SK-N-SH (cell line): ENCODE measurements around the gene OLR1. TPM values are rescaled to one million over a fixed set of nuclear protein-coding genes. Genes with fewer than 3 reads are reported as not detected.

Experiments used
- CTCF ChIA-PET: fragments of 300-600, 350-600 bp; formaldehyde crosslinking; extraction: SDS; loops from one replicate; lab custom pipeline; 2021; lab: Yijun Ruan, JAX
- POLR2A ChIA-PET: fragments of 350-600 bp; sonication (Branson Sonifier 250); formaldehyde crosslinking; extraction: SDS; loops from one replicate; lab custom pipeline; 2020; ENCODE audit warnings: antibody characterized with exemption, inconsistent platforms; lab: Yijun Ruan, JAX
- DNase-seq: peaks from one replicate; pipeline ENCODE4 v3.0.0; 2012
- H2AFZ ChIP-seq: fragments of 200-600 bp; sonication (generic); 2 replicates; pipeline ENCODE4 v1.8.1; 2016; ENCODE audit warnings: antibody characterized with exemption, mild to moderate bottlenecking, low read depth
- H3F3A ChIP-seq: fragments of 200-600 bp; sonication (generic); replicated peaks from 2 replicates; pipeline ENCODE3; 2016; ENCODE audit warnings: antibody characterized with exemption, mild to moderate bottlenecking; ENCODE audit not compliant: insufficient read depth
- H3K27ac ChIP-seq, 2 experiments: fragments of 200-500 bp in 1 of 2; fragments of 200-600 bp in 1 of 2; sonication (Bioruptor generic) in 1 of 2; sonication (generic), shearing (Covaris generic) in 1 of 2; 2 replicates each; pipeline versions ENCODE4 v1.5.1 to v1.6.1; 2014 to 2016; ENCODE audit warnings: low read depth in 2 of 2, inconsistent platforms in 1 of 2, low read length in 1 of 2, mild to moderate bottlenecking in 1 of 2, mixed read lengths in 1 of 2
- H3K27me3 ChIP-seq: fragments of 200-600 bp; sonication (generic), shearing (Covaris generic); 2 replicates; pipeline ENCODE4 v1.6.1; 2016; ENCODE audit warnings: mixed run types; ENCODE audit not compliant: insufficient read depth
- H3K36me3 ChIP-seq, 2 experiments: fragments of 200-500 bp in 1 of 2; fragments of 200-600 bp in 1 of 2; sonication (Bioruptor generic) in 1 of 2; sonication (generic) in 1 of 2; replicated peaks in 1 of 2; 2 replicates each; pipeline versions ENCODE3 to v1.5.1; 2014 to 2016; ENCODE audit warnings: low read length in 1 of 2, mild to moderate bottlenecking in 1 of 2; ENCODE audit not compliant: insufficient read depth in 2 of 2, control insufficient read depth in 1 of 2
- H3K4me1 ChIP-seq, 2 experiments: fragments of 200-500 bp in 1 of 2; fragments of 200-600 bp in 1 of 2; sonication (Bioruptor generic) in 1 of 2; sonication (generic), shearing (Covaris generic) in 1 of 2; 2 replicates each; pipeline versions ENCODE4 v1.5.1 to v1.6.1; 2014 to 2016; ENCODE audit warnings: low read depth in 1 of 2, low read length in 1 of 2, mixed run types in 1 of 2; ENCODE audit not compliant: insufficient read depth in 2 of 2, control insufficient read depth in 1 of 2
- H3K4me2 ChIP-seq: fragments of 200-600 bp; sonication (generic), shearing (Covaris generic); 2 replicates; pipeline ENCODE4 v1.6.1; 2017; ENCODE audit warnings: mixed run types
- H3K4me3 ChIP-seq, 2 experiments: fragments of 200-500 bp in 1 of 2; fragments of 200-600 bp in 1 of 2; sonication (Bioruptor generic) in 1 of 2; sonication (generic), shearing (Covaris generic) in 1 of 2; 2 replicates each; pipeline versions ENCODE4 v1.5.1 to v1.8.1; 2014 to 2016; ENCODE audit warnings: low read depth in 2 of 2, inconsistent platforms in 1 of 2, low read length in 1 of 2, mild to moderate bottlenecking in 1 of 2, mixed read lengths in 1 of 2, moderate library complexity in 1 of 2
- H3K79me2 ChIP-seq: fragments of 200-600 bp; sonication (generic); 2 replicates; pipeline ENCODE4 v1.8.1; 2017; ENCODE audit warnings: mild to moderate bottlenecking; ENCODE audit not compliant: insufficient read depth
- H3K9ac ChIP-seq: fragments of 200-600 bp; sonication (generic); 2 replicates; pipeline ENCODE4 v1.6.1; 2017; ENCODE audit warnings: mixed run types
- H3K9me2 ChIP-seq: fragments of 200-600 bp; sonication (generic); 2 replicates; pipeline ENCODE4 v1.6.1; 2017; ENCODE audit warnings: mixed run types
- H3K9me3 ChIP-seq: fragments of 200-600 bp; sonication (generic); 2 replicates; pipeline ENCODE4 v1.6.1; 2017; ENCODE audit warnings: mixed run types, mild to moderate bottlenecking, moderate library complexity
- H4K20me1 ChIP-seq: fragments of 200-600 bp; sonication (generic); 2 replicates; pipeline ENCODE4 v1.6.1; 2017; ENCODE audit warnings: mild to moderate bottlenecking, mixed run types; ENCODE audit not compliant: insufficient read depth
- EP300 ChIP-seq, 2 experiments: IDR thresholded peaks; 2 replicates each; pipeline versions ENCODE4 v1.4.0 to v1.6.1; 2012; ENCODE audit warnings: borderline replicate concordance in 1 of 2, low read depth in 1 of 2, low read length in 1 of 2
- FOXJ3 ChIP-seq: sonication (generic); formaldehyde crosslinking; IDR thresholded peaks from 2 replicates; pipeline ENCODE4 v1.5.1; 2020; ENCODE audit warnings: mild to moderate bottlenecking, missing genetic modification reagents
- GATA2 ChIP-seq: sonication (generic); formaldehyde crosslinking; IDR thresholded peaks from 2 replicates; pipeline ENCODE4 v1.5.0; 2020; ENCODE audit warnings: mild to moderate bottlenecking, missing genetic modification reagents
- JUND ChIP-seq: IDR thresholded peaks from 2 replicates; pipeline ENCODE4 v1.4.0; 2012
- MEF2A ChIP-seq: IDR thresholded peaks from 2 replicates; pipeline ENCODE4 v1.4.0; 2012; ENCODE audit warnings: low read depth, borderline replicate concordance
- MXI1 ChIP-seq: IDR thresholded peaks from 2 replicates; pipeline ENCODE4 v1.6.1; 2012; ENCODE audit warnings: mild to moderate bottlenecking, low read depth, low read length, improper control_type of control experiment
- NFIC ChIP-seq: IDR thresholded peaks from 2 replicates; pipeline ENCODE4 v1.4.0; 2012; ENCODE audit warnings: borderline replicate concordance
- RAD21 ChIP-seq: IDR thresholded peaks from 2 replicates; pipeline ENCODE4 v1.6.1; 2012; ENCODE audit warnings: mild to moderate bottlenecking, low read length
- RCOR1 ChIP-seq: fragments of 150-350 bp; IDR thresholded peaks from 2 replicates; pipeline ENCODE4 v1.6.1; 2017; ENCODE audit warnings: antibody characterized with exemption, low read length
- RFX5 ChIP-seq: IDR thresholded peaks from 2 replicates; pipeline ENCODE4 v1.6.1; 2012; ENCODE audit warnings: mild to moderate bottlenecking, improper control_type of control experiment, low read length
- RXRA ChIP-seq: IDR thresholded peaks from 2 replicates; pipeline ENCODE4 v1.4.0; 2012; ENCODE audit warnings: low read depth, mild to moderate bottlenecking, borderline replicate concordance
- TAF1 ChIP-seq: IDR thresholded peaks from 2 replicates; pipeline ENCODE4 v1.6.1; 2012; ENCODE audit warnings: low read depth, mild to moderate bottlenecking, low read length, moderate library complexity, borderline replicate concordance
- TEAD4 ChIP-seq: IDR thresholded peaks from 2 replicates; pipeline ENCODE4 v1.4.0; 2012; ENCODE audit warnings: mild to moderate bottlenecking, borderline replicate concordance; ENCODE audit not compliant: insufficient read depth
- YY1 ChIP-seq: IDR thresholded peaks from 2 replicates; pipeline ENCODE4 v1.4.0; 2012; ENCODE audit warnings: low read depth, mild to moderate bottlenecking
- WGBS: methylation state at CpG from one replicate; pipeline ENCODE4 v1.1.6; 2017; ENCODE audit warnings: low lambda C conversion rate; 5-methylcytosine and 5-hydroxymethylcytosine counted together
- polyA plus RNA-seq, 3 experiments: library from polyadenylated mRNA; depleted of rRNA; stranded (reverse); fragments of >200 nt; gene quantifications; 2 replicates each; pipeline ENCODE4 v1.2.3, GENCODE V29; 2012
- TF ChIP-seq, protein P1 (sequence below): IDR thresholded peaks from 2 replicates; pipeline ENCODE4 v1.4.0; 2012; ENCODE audit warnings: low read depth
- TF ChIP-seq, protein P2 (sequence below): IDR thresholded peaks from 2 replicates; pipeline ENCODE4 v1.4.0; 2012; ENCODE audit warnings: low read depth, borderline replicate concordance
- TF ChIP-seq, protein P3 (sequence below): IDR thresholded peaks from 2 replicates; pipeline ENCODE4 v1.6.1; 2012; ENCODE audit warnings: mild to moderate bottlenecking, low read depth, low read length, moderate library complexity
- TF ChIP-seq, protein P4 (sequence below): fragments of 150-350 bp; IDR thresholded peaks from 2 replicates; pipeline ENCODE4 v1.6.1; 2016; ENCODE audit warnings: mild to moderate bottlenecking, low read depth, low read length
- TF ChIP-seq, protein P5 (sequence below): fragments of 150-350 bp; IDR thresholded peaks from 2 replicates; pipeline ENCODE4 v1.6.1; 2017; ENCODE audit warnings: antibody characterized with exemption, low read length, low read depth, borderline replicate concordance

The OLR1 gene
- not detected in 2 replicates for polyA plus RNA-seq (2012; rRNA removed)
- polyA plus RNA-seq (2012; cell fraction: cytosol; rRNA removed): not detected in 2 replicates
- not detected in 2 replicates for polyA plus RNA-seq (2012; cell fraction: nucleus; rRNA removed)

DNA sequence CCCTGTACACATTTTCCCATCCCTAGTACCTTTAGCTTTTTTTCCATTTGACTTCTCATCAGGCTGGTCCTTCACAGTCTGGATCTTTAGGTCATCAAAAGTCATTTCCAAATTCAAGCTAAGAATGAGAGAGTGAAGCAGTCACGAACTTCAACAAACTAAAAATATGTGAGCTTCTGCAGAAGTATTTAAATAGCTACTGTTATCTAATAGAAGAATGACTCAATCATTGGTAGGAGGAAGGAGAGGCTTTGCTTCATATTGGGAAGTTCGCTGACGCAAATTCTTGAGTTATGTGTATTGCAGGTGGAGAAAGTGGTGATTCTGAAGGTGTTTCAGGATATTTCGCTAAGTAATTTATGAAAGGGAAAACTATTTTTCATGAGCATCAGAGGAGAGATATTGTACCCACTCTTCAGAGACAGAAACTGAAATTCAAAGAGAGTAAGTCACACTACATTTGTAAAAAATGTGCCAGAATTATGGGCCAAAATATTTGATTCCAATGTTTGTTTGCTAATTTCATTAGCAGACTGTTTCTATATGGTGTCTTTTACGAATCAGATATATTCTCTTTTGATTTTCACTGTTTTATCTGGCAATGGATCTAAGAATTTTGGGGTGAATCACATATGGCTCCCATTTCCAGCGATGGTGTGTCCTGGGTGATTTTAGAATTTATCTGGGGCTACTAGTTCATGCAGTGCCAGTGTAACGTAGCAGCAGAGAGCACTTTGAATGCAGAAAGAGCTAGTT lies at the start of gene OLR1:
Gene OLR1, minus strand, starts transcription at position 160 of the 756 bp plus-strand sequence. Its CDS starts 55 bp downstream, at position 105.
- CTCF ChIA-PET: interaction anchor here (3.2 kb wide), 1 partner anchor 19 kb away, joined by 11 read pairs; no protein-coding TSS in a partner anchor
- POLR2A ChIA-PET: no interaction called here
- Histone ChIP-seq H3K9me2 (no peaks in the 10 kb centered on the region), H3K27me3 (peaks cover 10% of the 10 kb centered on the region; the same call in 1 of the 2 replicates), H3K79me2 (no peaks in the 10 kb centered on the region), H3K9ac (no peak within 1 kb of the TSS), H3K4me2 (no peak within 1 kb of the TSS), H4K20me1 (no peaks in the 10 kb centered on the region), H3K4me1 (no peaks in the 10 kb centered on the region), H3K9me3 (no peaks in the 10 kb centered on the region), H3F3A (no peaks in the 10 kb centered on the region), H3K36me3 (no peaks in the 10 kb centered on the region), H3K4me3 (no peak within 1 kb of the TSS), H3K27ac (no peak within 1 kb of the TSS), H2AFZ (no peak within 1 kb of the TSS)
- WGBS: 6% methylated on average over 7 of the region's 7 CpGs
- no peak for DNase-seq
- TF ChIP-seq FOXJ3 (CRISPR knock-in tag): no peak
- no peak for TF ChIP-seq RXRA
- no peak for TF ChIP-seq TEAD4
- TF ChIP-seq RFX5: no peak
- TF ChIP-seq GATA2 (CRISPR knock-in tag): no peak
- TF ChIP-seq EP300 (IDR thresholded peaks at IDR 0.05; ENCODE audit: borderline replicate concordance in 1 of 2, low read depth in 1 of 2, low read length in 1 of 2): no peak
- no peak for TF ChIP-seq JUND
- TF ChIP-seq, protein P1, sequence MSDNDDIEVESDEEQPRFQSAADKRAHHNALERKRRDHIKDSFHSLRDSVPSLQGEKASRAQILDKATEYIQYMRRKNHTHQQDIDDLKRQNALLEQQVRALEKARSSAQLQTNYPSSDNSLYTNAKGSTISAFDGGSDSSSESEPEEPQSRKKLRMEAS: no peak
- TF ChIP-seq, protein P2, sequence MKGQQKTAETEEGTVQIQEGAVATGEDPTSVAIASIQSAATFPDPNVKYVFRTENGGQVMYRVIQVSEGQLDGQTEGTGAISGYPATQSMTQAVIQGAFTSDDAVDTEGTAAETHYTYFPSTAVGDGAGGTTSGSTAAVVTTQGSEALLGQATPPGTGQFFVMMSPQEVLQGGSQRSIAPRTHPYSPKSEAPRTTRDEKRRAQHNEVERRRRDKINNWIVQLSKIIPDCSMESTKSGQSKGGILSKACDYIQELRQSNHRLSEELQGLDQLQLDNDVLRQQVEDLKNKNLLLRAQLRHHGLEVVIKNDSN: no peak
- no peak for TF ChIP-seq RAD21
- TF ChIP-seq, protein P3, sequence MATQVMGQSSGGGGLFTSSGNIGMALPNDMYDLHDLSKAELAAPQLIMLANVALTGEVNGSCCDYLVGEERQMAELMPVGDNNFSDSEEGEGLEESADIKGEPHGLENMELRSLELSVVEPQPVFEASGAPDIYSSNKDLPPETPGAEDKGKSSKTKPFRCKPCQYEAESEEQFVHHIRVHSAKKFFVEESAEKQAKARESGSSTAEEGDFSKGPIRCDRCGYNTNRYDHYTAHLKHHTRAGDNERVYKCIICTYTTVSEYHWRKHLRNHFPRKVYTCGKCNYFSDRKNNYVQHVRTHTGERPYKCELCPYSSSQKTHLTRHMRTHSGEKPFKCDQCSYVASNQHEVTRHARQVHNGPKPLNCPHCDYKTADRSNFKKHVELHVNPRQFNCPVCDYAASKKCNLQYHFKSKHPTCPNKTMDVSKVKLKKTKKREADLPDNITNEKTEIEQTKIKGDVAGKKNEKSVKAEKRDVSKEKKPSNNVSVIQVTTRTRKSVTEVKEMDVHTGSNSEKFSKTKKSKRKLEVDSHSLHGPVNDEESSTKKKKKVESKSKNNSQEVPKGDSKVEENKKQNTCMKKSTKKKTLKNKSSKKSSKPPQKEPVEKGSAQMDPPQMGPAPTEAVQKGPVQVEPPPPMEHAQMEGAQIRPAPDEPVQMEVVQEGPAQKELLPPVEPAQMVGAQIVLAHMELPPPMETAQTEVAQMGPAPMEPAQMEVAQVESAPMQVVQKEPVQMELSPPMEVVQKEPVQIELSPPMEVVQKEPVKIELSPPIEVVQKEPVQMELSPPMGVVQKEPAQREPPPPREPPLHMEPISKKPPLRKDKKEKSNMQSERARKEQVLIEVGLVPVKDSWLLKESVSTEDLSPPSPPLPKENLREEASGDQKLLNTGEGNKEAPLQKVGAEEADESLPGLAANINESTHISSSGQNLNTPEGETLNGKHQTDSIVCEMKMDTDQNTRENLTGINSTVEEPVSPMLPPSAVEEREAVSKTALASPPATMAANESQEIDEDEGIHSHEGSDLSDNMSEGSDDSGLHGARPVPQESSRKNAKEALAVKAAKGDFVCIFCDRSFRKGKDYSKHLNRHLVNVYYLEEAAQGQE: no peak
- TF ChIP-seq TAF1: no peak
- TF ChIP-seq, protein P4, sequence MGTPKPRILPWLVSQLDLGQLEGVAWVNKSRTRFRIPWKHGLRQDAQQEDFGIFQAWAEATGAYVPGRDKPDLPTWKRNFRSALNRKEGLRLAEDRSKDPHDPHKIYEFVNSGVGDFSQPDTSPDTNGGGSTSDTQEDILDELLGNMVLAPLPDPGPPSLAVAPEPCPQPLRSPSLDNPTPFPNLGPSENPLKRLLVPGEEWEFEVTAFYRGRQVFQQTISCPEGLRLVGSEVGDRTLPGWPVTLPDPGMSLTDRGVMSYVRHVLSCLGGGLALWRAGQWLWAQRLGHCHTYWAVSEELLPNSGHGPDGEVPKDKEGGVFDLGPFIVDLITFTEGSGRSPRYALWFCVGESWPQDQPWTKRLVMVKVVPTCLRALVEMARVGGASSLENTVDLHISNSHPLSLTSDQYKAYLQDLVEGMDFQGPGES: no peak
- TF ChIP-seq YY1: no peak
- TF ChIP-seq, protein P5, sequence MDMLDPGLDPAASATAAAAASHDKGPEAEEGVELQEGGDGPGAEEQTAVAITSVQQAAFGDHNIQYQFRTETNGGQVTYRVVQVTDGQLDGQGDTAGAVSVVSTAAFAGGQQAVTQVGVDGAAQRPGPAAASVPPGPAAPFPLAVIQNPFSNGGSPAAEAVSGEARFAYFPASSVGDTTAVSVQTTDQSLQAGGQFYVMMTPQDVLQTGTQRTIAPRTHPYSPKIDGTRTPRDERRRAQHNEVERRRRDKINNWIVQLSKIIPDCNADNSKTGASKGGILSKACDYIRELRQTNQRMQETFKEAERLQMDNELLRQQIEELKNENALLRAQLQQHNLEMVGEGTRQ: no peak
- no peak for TF ChIP-seq MEF2A
- no peak for TF ChIP-seq NFIC
- no peak for TF ChIP-seq MXI1
- TF ChIP-seq RCOR1: no peak
